H1 (cell line): ENCODE measurements around the gene FHAD1. TPM values are rescaled to one million over a fixed set of nuclear protein-coding genes. Genes with fewer than 3 reads are reported as not detected.

Experiments used
- BACH1 ChIP-seq: IDR thresholded peaks from 2 replicates; pipeline ENCODE4 v1.6.1; 2012; ENCODE audit warnings: low read length, improper control_type of control experiment
- BRCA1 ChIP-seq: IDR thresholded peaks from 2 replicates; pipeline ENCODE4 v1.6.1; 2012; ENCODE audit warnings: low read depth, low read length, improper control_type of control experiment
- CREB1 ChIP-seq: IDR thresholded peaks from 2 replicates; pipeline ENCODE4 v1.6.1; 2012; ENCODE audit warnings: inconsistent platforms
- CTBP2 ChIP-seq: IDR thresholded peaks from 2 replicates; pipeline ENCODE4 v1.7.0; 2011; ENCODE audit warnings: borderline replicate concordance, mild to moderate bottlenecking, moderate library complexity, mixed read lengths, low read length; ENCODE audit not compliant: insufficient read depth, insufficient read length
- KDM5A ChIP-seq: fragments of 200-600 bp; IDR thresholded peaks from 2 replicates; pipeline ENCODE4 v1.7.1; 2012; ENCODE audit warnings: mild to moderate bottlenecking, low read length, inconsistent platforms, mixed read lengths
- POLR2AphosphoS5 ChIP-seq: IDR thresholded peaks from 2 replicates; pipeline ENCODE4 v1.6.1; 2011; ENCODE audit warnings: low read depth, low read length
- RFX5 ChIP-seq: IDR thresholded peaks from 2 replicates; pipeline ENCODE4 v1.6.1; 2011; ENCODE audit warnings: low read depth, low read length, improper control_type of control experiment, borderline replicate concordance
- SAP30 ChIP-seq: fragments of 300-600 bp; sonication (generic); IDR thresholded peaks from 2 replicates; pipeline ENCODE4 v1.7.1; 2012; ENCODE audit warnings: low read length, moderate library complexity, mild to moderate bottlenecking, inconsistent platforms; ENCODE audit not compliant: insufficient read depth, insufficient replicate concordance
- polyA plus RNA-seq, 7 experiments: library from polyadenylated mRNA; depleted of rRNA in 3 of 7; stranded (reverse) in 5 of 7; unstranded in 2 of 7; fragments of >200 nt in 5 of 7; fragments of 200-250 nt in 2 of 7; gene quantifications; 1 replicate in 5 of 7; 2 replicates in 1 of 7; 4 replicates in 1 of 7; pipeline versions ENCODE4 v1.2.1 to v1.2.3, GENCODE V29; 2011 to 2013; ENCODE audit warnings: missing spikeins in 2 of 7, mixed read lengths in 2 of 7
- total RNA-seq: library from RNA; stranded (reverse); fragmentation: NEBNext Ultra II Directional; extraction: Animal tissue kit (Norgen Biotek cat#: 25700); gene quantifications from 2 replicates; pipeline ENCODE4 v1.2.1, GENCODE V29; 2021
- TF ChIP-seq, protein P1 (sequence below): fragments of 300-600 bp; sonication (generic); IDR thresholded peaks from 2 replicates; pipeline ENCODE4 v1.7.1; 2012; ENCODE audit warnings: low read length, moderate library complexity, mild to moderate bottlenecking, inconsistent platforms; ENCODE audit not compliant: insufficient replicate concordance

Gene FHAD1
- total and polyA plus RNA-seq, 2 of the 8 experiments (the other 6 are each of a cell fraction or from before 2014, with no cell fraction given) = 0.39 to 0.69 TPM

DNA sequence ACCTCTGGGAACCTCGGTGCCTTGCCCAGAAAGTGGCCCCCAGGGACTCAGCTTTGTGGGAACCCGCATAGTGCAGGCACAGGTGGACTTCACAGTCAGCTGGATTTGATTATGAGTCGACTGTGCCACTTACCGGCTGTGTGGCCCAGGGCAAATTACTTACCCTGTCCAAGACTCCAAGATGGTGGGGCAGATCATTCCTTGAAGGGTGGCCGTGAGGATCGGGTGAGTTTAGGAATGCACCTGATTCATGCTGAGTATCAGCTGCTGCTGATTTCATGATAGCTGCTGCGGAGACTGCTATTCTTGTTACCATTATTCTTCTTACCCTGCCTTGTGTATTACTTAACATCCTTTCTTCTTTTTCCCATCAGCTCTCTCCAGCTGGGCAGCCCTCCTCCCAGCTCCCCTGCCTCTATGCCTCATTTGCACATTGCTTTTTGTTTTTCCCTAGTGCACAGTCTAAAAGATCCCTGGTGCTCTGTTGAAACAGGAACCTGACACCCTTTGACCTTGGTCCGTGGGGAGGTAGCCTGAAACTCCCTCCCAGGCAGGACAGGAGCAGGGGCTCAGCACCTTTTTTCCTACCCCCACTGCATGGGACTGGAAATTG lies 40.5 kb upstream of the FHAD1 start (continued):
- TF ChIP-seq, protein P1, sequence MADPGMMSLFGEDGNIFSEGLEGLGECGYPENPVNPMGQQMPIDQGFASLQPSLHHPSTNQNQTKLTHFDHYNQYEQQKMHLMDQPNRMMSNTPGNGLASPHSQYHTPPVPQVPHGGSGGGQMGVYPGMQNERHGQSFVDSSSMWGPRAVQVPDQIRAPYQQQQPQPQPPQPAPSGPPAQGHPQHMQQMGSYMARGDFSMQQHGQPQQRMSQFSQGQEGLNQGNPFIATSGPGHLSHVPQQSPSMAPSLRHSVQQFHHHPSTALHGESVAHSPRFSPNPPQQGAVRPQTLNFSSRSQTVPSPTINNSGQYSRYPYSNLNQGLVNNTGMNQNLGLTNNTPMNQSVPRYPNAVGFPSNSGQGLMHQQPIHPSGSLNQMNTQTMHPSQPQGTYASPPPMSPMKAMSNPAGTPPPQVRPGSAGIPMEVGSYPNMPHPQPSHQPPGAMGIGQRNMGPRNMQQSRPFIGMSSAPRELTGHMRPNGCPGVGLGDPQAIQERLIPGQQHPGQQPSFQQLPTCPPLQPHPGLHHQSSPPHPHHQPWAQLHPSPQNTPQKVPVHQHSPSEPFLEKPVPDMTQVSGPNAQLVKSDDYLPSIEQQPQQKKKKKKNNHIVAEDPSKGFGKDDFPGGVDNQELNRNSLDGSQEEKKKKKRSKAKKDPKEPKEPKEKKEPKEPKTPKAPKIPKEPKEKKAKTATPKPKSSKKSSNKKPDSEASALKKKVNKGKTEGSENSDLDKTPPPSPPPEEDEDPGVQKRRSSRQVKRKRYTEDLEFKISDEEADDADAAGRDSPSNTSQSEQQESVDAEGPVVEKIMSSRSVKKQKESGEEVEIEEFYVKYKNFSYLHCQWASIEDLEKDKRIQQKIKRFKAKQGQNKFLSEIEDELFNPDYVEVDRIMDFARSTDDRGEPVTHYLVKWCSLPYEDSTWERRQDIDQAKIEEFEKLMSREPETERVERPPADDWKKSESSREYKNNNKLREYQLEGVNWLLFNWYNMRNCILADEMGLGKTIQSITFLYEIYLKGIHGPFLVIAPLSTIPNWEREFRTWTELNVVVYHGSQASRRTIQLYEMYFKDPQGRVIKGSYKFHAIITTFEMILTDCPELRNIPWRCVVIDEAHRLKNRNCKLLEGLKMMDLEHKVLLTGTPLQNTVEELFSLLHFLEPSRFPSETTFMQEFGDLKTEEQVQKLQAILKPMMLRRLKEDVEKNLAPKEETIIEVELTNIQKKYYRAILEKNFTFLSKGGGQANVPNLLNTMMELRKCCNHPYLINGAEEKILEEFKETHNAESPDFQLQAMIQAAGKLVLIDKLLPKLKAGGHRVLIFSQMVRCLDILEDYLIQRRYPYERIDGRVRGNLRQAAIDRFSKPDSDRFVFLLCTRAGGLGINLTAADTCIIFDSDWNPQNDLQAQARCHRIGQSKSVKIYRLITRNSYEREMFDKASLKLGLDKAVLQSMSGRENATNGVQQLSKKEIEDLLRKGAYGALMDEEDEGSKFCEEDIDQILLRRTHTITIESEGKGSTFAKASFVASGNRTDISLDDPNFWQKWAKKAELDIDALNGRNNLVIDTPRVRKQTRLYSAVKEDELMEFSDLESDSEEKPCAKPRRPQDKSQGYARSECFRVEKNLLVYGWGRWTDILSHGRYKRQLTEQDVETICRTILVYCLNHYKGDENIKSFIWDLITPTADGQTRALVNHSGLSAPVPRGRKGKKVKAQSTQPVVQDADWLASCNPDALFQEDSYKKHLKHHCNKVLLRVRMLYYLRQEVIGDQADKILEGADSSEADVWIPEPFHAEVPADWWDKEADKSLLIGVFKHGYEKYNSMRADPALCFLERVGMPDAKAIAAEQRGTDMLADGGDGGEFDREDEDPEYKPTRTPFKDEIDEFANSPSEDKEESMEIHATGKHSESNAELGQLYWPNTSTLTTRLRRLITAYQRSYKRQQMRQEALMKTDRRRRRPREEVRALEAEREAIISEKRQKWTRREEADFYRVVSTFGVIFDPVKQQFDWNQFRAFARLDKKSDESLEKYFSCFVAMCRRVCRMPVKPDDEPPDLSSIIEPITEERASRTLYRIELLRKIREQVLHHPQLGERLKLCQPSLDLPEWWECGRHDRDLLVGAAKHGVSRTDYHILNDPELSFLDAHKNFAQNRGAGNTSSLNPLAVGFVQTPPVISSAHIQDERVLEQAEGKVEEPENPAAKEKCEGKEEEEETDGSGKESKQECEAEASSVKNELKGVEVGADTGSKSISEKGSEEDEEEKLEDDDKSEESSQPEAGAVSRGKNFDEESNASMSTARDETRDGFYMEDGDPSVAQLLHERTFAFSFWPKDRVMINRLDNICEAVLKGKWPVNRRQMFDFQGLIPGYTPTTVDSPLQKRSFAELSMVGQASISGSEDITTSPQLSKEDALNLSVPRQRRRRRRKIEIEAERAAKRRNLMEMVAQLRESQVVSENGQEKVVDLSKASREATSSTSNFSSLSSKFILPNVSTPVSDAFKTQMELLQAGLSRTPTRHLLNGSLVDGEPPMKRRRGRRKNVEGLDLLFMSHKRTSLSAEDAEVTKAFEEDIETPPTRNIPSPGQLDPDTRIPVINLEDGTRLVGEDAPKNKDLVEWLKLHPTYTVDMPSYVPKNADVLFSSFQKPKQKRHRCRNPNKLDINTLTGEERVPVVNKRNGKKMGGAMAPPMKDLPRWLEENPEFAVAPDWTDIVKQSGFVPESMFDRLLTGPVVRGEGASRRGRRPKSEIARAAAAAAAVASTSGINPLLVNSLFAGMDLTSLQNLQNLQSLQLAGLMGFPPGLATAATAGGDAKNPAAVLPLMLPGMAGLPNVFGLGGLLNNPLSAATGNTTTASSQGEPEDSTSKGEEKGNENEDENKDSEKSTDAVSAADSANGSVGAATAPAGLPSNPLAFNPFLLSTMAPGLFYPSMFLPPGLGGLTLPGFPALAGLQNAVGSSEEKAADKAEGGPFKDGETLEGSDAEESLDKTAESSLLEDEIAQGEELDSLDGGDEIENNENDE = no peak
- TF ChIP-seq CREB1 (no peak), POLR2AphosphoS5 (no peak), SAP30 (peak; percentile 32), BACH1 (no peak), CTBP2 (no peak), BRCA1 (no peak), KDM5A (no peak), RFX5 (no peak)
